Mammary epithelial cell (primary cell): Measurements from ENCODE around the gene PDE3A.

Experiments
- CTCF ChIP-seq, 2 donors: IDR thresholded peaks in 1 of 2; conservative IDR thresholded peaks in 1 of 2; 2 replicates each; pipeline ENCODE4 v1.5.1; 2011 to 2012; ENCODE audit warnings: inconsistent platforms in 2 of 2, low read length in 2 of 2, mild to moderate bottlenecking in 2 of 2, control low read depth in 1 of 2, low read depth in 1 of 2; ENCODE audit not compliant: insufficient read depth in 1 of 2; ENCODE audit errors: extremely low read depth in 1 of 2
- EZH2 ChIP-seq: IDR thresholded peaks from 2 replicates; pipeline ENCODE4 v1.6.1; 2012; ENCODE audit warnings: low read length, inconsistent platforms, borderline replicate concordance

- TF ChIP-seq CTCF (conservative IDR thresholded peaks at IDR 0.05 in 1 of 2, IDR thresholded peaks at IDR 0.05 in 1 of 2; ENCODE audit: extremely low read depth in 1 of 2, insufficient read depth in 1 of 2, low read depth in 1 of 2, low read length in 2 of 2) (no peak), EZH2 (no peak)
Observed at GRCh38 chr12:20514598-20514997, 146.3 kb downstream of the PDE3A start.
